GM19351 (cell line): ENCODE data around the gene STEAP1.
A peak's percentile ranks its signal among the peaks of the same experiment; 100 is the strongest.
"Not testable (repeated sequence)": the region's sequence is repeated elsewhere in the genome, so short reads cannot be mapped to it uniquely, and the experiment has no call there.

ENCODE experiments used
- ATAC-seq: cut with Tn5 transposase; IDR thresholded peaks from one replicate; pipeline ENCODE4 v1.9.1; 2021; ENCODE audit warnings: mild to moderate bottlenecking, moderate library complexity; ENCODE audit not compliant: unreplicated experiment

Gene STEAP1

GRCh38 chr7:90153943-90154771 lies at the start of gene STEAP1:
Gene STEAP1 (plus strand): TSS chr7:90154469. CDS start chr7:90159789, 5,320 bp downstream.
- ATAC-seq = peak; percentile 93

GRCh38 chr7:90114972-90115371 lies 39.3 kb upstream of the STEAP1 start:
- ATAC-seq = not testable (repeated sequence)

- not testable (repeated sequence) for ATAC-seq
Measured at GRCh38 chr7:90118551-90119177, 35.6 kb upstream of the STEAP1 start.

- ATAC-seq = no peak
Measured at GRCh38 chr7:90119178-90119971, 34.9 kb upstream of the STEAP1 start.

GRCh38 chr7:90120205-90120604 lies 34.1 kb upstream of the STEAP1 start:
- ATAC-seq = not testable (repeated sequence)

- ATAC-seq = not testable (repeated sequence)
Measured at GRCh38 chr7:90131746-90132145, 22.5 kb upstream of the STEAP1 start.

GRCh38 chr7:90147079-90147960 lies 6.9 kb upstream of the STEAP1 start:
- ATAC-seq = not testable (repeated sequence)

GRCh38 chr7:90149428-90149827 lies 4.8 kb upstream of the STEAP1 start:
- peak; percentile 39 for ATAC-seq

- not testable (repeated sequence) for ATAC-seq
Measured at GRCh38 chr7:90151884-90152283, 2.4 kb upstream of the STEAP1 start.

GRCh38 chr7:90152642-90153253 lies 1.5 kb upstream of the STEAP1 start:
- peak; percentile 22 for ATAC-seq

GRCh38 chr7:90155206-90155605 lies 937 bp downstream of the STEAP1 start:
- ATAC-seq = no peak

GRCh38 chr7:90157331-90157730 lies 3.1 kb downstream of the STEAP1 start:
- not testable (repeated sequence) for ATAC-seq

GRCh38 chr7:90157761-90158350 lies 3.6 kb downstream of the STEAP1 start:
- ATAC-seq = not testable (repeated sequence)

GRCh38 chr7:90163534-90163933 lies 9.3 kb downstream of the STEAP1 start:
- no peak for ATAC-seq

GRCh38 chr7:90165724-90166123 lies 11.5 kb downstream of the STEAP1 start:
- ATAC-seq = no peak

- ATAC-seq = no peak
Measured at GRCh38 chr7:90166153-90166552, 11.9 kb downstream of the STEAP1 start.

GRCh38 chr7:90167361-90167760 lies 13.1 kb downstream of the STEAP1 start:
- no peak for ATAC-seq

- no peak for ATAC-seq
Measured at GRCh38 chr7:90169891-90170290, 15.6 kb downstream of the STEAP1 start.

GRCh38 chr7:90172121-90172520 lies 17.9 kb downstream of the STEAP1 start:
- no peak for ATAC-seq

- ATAC-seq = no peak
Measured at GRCh38 chr7:90172624-90173023, 18.4 kb downstream of the STEAP1 start.
